ENCODE measurements around the gene KSR1. TPM values are rescaled to one million over a fixed set of nuclear protein-coding genes. Genes with fewer than 3 reads are reported as not detected.

The KSR1 gene
- total and polyA plus RNA-seq, 9 of the 15 experiments (the other 6 are each of a cell fraction or from before 2014, with no cell fraction given): 1.4 to 51.7 (median 18.4) TPM

GRCh38 chr17:27575096-27575911, 119.1 kb downstream of the KSR1 start (continued):
- TF ChIP-seq SAFB (IDR thresholded peaks at IDR 0.05; ENCODE audit: borderline replicate concordance, low read depth, low read length): no peak
- TF ChIP-seq PPARD (CRISPR knock-in tag; IDR thresholded peaks at IDR 0.05): peak; percentile 67; the same call in 1 of the 2 replicates
- TF ChIP-seq STAG1 (CRISPR knock-in tag; IDR thresholded peaks at IDR 0.05; ENCODE audit: borderline replicate concordance): no peak
- no peak for TF ChIP-seq PREB (CRISPR knock-in tag; IDR thresholded peaks at IDR 0.05)
- no peak for TF ChIP-seq POLR3G (IDR thresholded peaks at IDR 0.05; ENCODE audit: extremely low read depth, insufficient read length, insufficient replicate concordance)
- no peak for TF ChIP-seq ETV6 (IDR thresholded peaks at IDR 0.05; ENCODE audit: borderline replicate concordance in 1 of 2, low read depth in 2 of 2, low read length in 1 of 2)
- TF ChIP-seq ETV6 (CRISPR knock-in tag; IDR thresholded peaks at IDR 0.05; ENCODE audit: borderline replicate concordance): no peak
- TF ChIP-seq ZNF384 (IDR thresholded peaks at IDR 0.05; ENCODE audit: low read depth, low read length): no peak
- peak; percentile 92 for TF ChIP-seq CUX1 (CRISPR knock-in tag; IDR thresholded peaks at IDR 0.05)
- TF ChIP-seq ZNF143 (CRISPR knock-in tag; IDR thresholded peaks at IDR 0.05): no peak
- no peak for TF ChIP-seq FOXA1 (IDR thresholded peaks at IDR 0.05; ENCODE audit: borderline replicate concordance)
- TF ChIP-seq ZBTB12 (CRISPR knock-in tag; IDR thresholded peaks at IDR 0.05): peak; percentile 84
- peak; percentile 89 for TF ChIP-seq ZNF239 (CRISPR knock-in tag; IDR thresholded peaks at IDR 0.05)
- TF ChIP-seq TBL1XR1 (IDR thresholded peaks at IDR 0.05; ENCODE audit: low read length in 2 of 2): peak in 1 of 2 experiments; percentile 59; a peak in 2 of 4 replicates
- peak; percentile 53; the same call in 1 of the 2 replicates for TF ChIP-seq ZNF23 (CRISPR knock-in tag; IDR thresholded peaks at IDR 0.05)
- no peak for TF ChIP-seq ZNF282 (CRISPR knock-in tag; IDR thresholded peaks at IDR 0.05)
- no peak for TF ChIP-seq SNRNP70 (optimal IDR thresholded peaks at IDR 0.05; ENCODE audit: low read depth, low read length)
- TF ChIP-seq GMEB1 (CRISPR knock-in tag; IDR thresholded peaks at IDR 0.05): peak; percentile 76
